Measurements from ENCODE around the gene ANKRD29. TPM values are rescaled to one million over a fixed set of nuclear protein-coding genes. Genes with fewer than 3 reads are reported as not detected.
"Not testable (repeated sequence)": the region's sequence is repeated elsewhere in the genome, so short reads cannot be mapped to it uniquely, and the experiment has no call there.

ANKRD29 gene
- total RNA-seq, 1 donor from 2014 or later = 0.46 TPM

DNA sequence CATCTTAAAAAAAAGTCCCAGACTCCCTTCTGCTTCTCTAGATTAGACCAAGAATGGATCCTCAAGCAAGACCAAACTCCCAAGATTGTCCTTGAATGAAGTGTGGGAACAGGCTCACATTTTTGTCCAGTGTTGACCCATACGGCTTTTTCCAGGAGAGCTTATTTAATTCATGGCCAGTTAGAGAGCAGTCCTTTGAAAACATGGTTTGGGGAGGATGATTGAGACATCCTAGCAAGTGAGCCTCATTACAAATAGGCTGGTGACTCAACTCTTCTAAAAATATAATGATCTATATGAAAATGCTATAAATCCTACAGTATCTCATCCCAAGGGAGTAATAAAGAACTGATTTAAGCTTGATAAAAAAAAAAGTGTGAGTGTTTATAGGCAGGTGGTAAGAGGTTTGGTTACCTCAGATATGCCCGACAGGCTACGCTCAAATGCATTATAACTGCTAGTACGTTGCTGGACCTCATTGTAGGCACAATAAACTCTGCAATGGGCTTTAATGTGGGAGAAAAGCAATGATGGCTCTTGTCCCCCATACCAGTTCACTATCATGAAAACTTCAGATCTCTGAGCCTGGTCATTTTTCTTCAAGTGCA is 17.0 kb downstream of the ANKRD29 start:
- DNase-seq (ENCODE audit: low read depth, low spot score) = no peak

DNA sequence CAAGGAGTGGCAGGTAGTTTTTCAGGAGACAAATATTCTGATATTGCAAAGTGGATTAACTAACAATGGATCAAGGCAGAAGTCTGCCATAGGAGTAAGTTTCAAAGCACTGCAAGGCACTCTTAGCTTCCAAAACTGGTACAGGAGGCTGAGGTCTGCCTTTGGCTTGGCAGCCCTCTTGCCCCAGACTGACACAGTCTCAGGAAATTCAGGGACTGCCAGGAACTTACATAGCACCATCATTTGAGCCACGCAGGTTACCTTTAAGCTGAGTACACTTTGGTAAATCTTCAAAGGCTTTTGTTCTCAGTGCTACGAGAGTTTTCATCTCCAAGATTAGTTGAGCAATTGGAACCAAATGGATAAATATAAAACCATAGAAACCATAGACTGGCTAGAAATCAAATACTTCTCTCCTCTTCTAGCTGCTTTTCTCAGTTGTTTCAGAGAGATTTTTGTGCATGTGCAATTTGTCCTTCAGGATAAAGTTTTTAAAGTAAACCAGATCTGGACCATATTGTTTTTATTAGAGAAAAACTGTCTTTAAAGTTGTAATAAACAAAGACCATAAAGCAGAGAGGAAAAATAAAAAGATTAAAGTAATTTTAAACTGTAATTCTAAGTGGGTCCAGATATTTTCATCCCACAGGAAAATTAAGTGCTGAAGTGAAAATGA is 18.8 kb downstream of the ANKRD29 start:
- no peak for DNase-seq (ENCODE audit: low read depth, low spot score)

DNA sequence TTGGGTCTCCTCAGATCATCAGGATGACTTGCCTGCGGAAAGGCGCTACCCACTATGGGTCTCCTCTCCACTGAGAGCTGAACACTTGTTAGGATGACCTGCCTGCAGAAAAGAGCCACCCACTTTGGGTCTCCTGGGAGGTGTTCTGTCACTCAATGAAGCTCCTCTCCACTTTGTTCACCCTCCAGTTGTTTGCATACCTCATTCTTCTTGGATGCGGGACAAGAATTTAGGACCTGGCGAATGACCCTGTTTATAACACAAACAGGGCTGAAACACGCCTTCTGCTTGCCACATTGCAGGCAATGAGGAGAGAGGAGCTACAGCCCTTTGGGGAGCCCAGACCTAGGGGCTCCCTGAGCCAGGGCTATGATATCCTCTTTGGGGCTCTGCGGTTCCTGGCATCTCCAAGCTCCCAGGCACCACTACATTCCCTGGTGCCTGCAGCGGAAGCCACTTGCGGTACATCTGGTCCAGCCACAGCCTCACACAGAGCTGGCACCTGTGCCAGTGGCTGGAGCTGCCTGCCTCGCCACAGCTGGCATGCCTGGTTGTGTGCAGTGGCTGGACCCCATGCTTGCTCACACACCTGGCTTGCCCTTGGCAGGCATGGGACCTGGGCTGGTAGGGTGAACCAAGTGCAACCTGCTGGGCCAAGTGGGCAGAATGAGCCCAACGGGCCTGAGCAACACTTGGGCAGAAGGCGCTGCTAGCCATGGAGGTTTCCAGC is 20.6 kb downstream of the ANKRD29 start:
- no peak for DNase-seq (ENCODE audit: low read depth, low spot score)

DNA sequence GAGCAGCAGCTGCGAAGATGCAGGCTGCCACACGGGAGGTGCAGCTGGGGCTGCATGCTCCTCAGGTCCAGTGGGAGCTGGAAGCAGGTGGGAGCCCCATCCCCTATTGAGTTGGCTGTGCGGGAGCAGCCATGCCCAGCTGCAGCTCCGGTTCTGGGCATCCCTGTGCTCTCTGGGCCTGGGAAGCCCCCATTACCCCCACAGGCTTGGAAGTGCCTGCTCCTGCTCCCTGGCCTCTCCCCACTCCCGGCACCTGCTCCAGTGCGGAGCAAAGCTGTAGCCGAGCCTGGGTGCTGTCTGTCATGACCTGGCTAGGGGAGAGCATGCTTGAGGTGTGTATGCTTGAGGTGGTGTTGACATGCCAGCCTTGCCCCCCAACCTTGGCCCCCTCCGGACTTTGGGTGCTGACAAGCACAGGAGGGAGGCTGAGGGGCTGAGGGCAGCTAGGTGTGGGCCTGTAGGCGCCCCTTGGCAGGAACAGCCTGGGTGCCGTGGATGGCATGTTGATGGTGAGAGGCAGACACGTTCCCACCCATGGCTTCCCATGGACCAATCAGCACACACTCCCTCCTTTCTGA is 21.5 kb downstream of the ANKRD29 start:
- DNase-seq (ENCODE audit: low read depth, low spot score) = no peak

DNA sequence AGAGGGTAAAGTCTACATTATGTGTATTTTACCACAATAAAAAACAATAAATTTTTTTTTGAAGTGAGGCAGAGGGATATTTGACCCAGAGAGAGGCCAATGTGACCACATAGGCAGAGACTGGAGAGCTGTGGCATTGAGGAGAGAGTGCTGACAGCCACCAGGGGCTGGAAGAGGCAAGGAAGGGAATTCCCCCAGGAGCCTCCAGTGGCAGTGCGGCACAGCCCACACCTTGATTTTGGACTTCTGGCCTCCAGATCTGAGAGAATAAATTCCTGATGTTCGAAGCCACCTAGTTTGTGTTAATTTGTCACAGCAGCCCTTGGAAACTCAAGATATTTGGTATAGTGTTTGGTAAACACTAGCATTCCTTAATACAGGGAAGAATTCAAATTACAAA is 22.7 kb downstream of the ANKRD29 start:
- no peak for DNase-seq (ENCODE audit: low read depth, low spot score)

DNA sequence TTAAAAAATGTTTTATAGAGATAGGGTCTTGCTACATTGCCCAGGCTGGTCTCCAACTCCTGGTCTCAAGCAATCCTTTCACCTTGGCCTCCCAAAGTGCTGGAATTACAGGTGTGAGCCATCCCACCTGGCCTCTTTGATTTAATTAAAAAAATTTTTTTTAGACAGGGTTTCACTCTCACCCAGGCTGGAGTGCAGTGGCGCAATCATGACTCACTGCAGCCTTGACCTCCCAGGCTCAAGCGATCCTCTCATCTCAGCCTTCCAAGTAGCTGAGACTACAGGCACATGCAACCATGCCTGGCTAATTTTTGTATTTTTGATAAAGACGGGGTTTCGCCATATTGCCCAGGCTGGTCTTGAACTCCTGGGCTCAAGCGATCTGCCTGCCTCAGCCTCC is 26.3 kb downstream of the ANKRD29 start:
- DNase-seq (ENCODE audit: low read depth, low spot score) = not testable (repeated sequence)

DNA sequence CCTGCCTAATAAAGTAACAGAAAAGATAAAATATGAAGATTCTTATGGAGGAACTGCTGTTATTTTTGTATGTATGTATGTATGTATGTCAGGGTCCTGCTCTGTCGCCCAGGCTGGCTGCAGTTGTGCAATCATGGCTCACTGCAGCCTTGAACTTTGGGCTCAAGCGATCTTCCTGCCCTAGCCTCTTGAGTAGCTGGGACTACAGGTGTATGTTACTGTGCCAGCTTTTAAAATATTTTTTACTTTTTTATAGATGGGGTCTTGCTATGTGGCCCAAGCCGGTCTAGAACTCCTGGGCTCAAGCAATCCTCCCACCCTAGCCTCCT is 26.7 kb downstream of the ANKRD29 start:
- no peak for DNase-seq (ENCODE audit: low read depth, low spot score)

DNA sequence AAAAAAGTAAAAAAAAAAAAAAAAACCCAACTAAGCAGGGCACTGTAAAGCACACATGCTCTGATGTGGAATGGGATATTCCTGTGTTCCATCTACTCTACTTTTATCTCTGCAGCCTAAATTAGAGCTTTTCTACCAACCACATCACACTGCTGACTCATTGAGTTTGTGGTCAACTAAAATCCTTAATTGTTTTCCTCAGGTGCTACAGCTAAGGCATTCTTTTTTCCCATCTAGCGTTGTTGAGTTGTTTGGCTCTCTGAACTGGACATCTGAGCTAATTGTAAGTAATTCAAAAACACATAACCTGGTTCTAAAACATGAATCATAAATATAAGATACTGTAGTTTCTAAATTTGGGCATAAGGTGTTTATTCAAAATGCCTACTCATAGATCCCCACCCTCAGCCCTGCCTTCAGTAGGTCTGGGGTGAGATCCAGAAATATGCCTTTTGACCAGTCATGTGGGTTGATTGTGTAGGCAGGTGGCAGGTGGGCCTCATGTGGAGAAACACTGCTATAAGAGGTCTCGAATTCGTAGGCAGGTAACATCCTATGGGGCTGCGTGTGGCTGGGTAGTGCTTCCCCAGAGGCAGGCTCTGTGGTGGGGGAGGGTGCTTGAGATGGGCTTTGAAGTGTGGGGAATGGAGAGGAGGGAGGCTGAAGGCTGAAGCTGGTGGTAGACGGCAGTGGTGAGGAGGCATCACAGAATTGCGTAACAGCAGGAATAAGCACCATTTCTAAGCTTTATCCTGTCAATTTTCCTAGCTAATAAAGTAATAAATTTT is 27.2 kb downstream of the ANKRD29 start:
- no peak for DNase-seq (ENCODE audit: low read depth, low spot score)

DNA sequence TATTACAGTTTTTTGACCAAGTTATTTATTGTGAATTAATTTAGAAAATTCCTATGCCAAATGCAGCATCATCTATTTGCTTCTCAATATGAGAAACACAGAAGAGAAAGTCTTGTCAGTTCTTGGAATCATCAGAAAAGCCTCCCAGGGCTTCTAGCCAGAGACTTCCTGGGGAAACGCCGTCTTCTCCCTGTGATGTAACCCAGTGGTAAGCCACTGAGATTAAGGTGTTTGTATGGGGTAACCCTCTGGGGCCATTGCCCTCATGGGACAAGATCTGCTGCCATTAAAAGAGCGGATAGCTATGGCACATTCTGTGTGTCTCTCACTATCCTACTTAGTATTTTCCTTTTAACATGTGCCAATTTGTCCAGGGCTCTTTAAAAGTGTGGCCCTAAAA is 28.0 kb downstream of the ANKRD29 start:
- DNase-seq (ENCODE audit: low read depth, low spot score) = no peak

DNA sequence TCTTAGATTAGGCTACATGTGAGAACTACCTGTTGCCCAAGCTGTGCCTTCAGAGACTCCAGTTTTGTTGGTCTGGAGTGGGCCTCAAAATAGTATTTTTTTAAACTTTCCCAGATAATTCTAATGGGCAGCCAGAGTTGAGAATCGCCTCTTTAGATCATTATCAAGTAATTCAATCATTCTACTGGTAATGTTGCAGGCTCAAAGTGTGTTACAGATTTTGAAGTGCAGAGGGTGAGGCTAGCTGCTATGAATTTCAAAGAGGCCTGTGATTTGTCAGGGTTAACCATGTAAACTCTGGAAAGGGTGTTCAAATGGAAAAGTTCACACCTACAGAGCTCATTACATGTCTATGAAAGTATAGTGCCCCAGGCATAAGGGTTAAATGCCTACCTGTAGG is 30.1 kb downstream of the ANKRD29 start:
- no peak for DNase-seq (ENCODE audit: low read depth, low spot score)

DNA sequence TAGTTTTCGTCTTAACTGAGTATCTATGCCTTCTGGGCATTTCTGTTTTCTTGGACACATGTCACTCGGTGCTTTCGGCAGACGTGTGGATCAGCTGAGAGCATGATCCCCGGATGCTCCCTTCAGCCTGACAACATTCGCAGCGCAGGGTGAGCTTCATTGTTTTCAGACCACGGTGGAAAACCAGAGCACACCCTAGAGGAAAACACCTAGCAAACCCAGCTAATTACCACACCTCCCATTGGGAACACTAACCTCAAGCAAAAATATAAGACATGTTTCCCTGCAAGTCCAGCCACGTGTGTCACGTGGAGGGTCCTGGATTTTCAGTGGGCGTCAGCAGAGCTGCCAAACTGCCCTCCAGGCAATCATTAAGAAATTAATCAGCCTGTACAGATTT is 31.0 kb downstream of the ANKRD29 start:
- no peak for DNase-seq (ENCODE audit: low read depth, low spot score)

DNA sequence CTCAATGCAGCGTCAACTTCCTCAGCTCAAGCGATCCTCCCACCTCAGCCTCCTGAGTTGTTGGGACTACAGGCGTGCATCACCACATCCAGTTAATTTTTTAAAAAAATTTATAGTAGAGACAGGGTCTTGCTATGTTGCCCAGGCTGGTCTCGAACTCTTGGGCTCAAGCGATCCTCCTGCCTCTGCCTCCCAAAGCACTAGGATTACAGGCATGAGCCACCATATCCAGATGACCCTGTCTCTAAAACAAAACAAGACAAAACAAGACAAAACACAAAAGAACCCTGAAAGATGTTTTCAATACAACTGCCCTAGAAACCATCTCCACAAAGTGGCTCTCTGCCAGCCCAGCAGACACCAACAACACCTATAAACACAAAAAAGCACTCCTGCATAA is 31.4 kb downstream of the ANKRD29 start:
- no peak for DNase-seq (ENCODE audit: low read depth, low spot score)

DNA sequence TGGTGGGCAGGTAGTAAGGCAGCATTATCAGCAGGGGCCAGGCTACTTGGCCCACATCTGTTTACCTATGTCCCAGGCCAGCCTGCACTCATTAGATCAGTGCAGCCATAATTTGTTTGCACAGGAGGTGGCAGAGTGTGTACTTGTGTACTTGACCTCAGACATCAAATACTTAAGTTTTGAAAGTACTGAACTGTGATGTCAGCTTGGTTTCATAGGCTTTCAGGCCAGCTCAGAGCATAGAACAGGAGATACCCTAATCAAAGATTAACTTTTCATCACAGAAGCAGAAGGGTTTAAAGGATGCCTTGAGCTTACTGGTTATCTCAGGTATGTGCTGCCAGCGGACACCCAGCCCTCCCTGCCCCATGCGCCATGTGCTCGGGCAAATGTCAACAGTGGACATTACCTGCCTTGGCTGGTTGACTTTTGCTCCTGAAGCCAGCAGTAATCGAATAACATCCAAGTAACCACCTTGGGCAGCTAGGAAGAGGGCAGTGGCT is 33.2 kb downstream of the ANKRD29 start:
- DNase-seq (ENCODE audit: low read depth, low spot score) = no peak

DNA sequence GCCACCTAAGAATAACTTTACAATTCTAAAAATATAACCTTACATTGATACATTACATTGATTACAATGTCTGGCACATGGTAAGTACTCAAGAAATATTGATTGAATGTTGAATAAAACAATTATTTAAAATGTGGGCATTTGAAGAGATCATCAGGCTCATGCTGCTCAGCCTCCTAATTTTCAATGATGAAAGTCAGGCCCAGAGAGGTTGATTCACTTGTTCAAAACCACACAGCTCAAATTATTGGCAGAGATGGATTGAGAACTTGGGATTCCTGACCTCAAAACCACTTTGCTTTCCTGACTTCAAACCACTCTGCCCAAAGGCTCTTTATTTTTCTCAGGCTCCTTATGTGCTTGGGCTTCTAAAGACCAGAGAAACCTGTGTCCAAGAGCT is 34.7 kb downstream of the ANKRD29 start:
- DNase-seq (ENCODE audit: low read depth, low spot score) = no peak

DNA sequence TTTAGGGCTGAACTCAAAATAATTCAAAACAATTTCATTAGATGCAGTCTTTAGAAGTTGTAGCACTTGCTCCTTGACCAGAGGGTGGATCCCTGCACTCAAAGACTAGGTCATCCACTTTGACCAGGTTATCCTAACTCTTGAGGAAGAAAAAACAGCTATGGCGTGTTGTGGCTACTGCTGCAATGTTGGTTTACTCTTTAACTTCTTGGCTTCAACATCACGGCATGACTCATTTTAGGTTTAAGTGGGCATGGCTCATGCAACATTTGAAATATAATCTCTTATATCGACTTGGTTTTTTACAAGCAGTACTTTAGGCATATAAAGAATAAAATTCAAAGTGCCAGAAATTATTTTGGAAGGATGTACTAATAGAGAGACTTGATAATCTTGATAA is 35.4 kb downstream of the ANKRD29 start:
- DNase-seq (ENCODE audit: low read depth, low spot score) = no peak

DNA sequence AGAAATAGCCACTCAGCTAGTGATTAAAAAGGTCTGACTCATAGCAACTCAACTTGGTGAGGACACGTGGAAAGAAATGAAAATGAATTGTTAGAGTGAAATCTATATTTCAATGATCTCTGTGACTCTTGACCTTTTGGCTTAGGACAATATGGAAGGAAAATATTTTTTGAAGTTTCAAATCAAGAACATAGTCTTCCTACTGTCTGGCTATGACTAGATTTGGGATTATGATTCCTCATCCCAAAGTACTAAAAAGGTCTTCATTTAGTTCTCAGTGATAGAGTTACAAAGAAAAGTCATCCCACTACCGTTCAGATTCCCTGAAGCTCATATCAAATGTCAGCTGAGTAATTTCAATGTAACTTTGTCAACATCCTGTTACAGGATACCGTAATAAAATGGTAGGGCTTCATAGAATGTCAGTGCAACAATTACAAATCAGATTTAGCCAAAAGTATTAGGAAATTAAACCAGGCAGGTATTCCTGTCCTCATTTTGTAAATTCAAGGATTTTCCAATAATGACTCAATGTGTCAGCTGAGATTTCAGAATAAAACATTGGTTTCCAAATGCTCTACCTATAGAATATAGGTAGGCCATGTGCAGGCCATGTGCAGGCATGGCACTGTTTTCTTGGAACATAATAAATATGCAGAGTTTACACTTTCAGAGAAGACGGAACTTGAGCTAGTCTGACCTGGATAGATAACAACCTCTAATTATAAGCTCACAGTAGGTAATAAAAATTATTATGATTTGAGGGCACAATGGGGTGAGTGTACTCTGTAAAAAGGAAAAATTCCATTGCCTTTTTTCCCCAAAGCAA is 36.0 kb downstream of the ANKRD29 start:
- DNase-seq (ENCODE audit: low read depth, low spot score) = no peak

DNA sequence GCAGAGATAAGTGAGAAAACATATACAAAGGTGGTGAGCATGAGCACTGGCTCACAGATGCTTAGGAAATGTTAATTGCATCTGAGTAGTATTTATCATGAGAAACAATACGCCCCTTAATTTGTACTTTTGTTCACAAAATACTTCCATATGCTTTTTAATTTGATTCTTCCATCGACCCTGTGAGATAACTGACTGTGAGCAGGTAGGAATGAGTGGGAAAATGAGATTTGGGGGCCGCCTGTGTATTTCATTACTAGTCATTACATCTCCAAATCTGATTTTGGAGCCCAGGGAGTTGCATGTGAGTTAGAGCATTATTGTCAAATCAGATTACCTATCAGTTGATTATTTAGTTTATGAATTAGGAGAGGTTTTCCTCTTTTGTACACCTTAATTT is 39.7 kb downstream of the ANKRD29 start:
- DNase-seq (ENCODE audit: low read depth, low spot score) = no peak

DNA sequence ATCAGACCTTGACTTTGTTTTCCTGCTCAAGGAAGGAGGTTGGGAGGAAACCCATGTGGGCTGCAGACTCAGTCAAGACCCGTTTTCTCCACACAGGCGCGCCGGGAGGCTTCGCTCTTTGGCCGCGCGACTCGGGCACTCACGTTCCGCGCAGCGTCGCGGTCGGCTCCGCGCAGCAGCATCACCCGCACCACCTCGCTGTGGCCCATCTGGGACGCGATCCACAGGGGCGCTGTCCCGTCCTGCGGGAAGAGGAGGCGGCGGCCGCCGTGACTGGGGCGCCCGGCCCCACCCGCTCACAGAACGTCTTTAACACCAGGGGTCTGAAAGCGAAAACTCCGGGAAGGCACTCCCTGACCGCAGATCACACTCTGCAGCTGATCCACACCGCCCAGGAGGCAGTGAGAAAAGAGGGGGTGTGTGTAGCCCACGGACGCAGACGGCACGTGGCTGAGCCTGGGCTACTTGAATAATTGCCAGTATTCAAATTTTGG is 43.3 kb downstream of the ANKRD29 start:
- no peak for DNase-seq (ENCODE audit: low read depth, low spot score)

DNA sequence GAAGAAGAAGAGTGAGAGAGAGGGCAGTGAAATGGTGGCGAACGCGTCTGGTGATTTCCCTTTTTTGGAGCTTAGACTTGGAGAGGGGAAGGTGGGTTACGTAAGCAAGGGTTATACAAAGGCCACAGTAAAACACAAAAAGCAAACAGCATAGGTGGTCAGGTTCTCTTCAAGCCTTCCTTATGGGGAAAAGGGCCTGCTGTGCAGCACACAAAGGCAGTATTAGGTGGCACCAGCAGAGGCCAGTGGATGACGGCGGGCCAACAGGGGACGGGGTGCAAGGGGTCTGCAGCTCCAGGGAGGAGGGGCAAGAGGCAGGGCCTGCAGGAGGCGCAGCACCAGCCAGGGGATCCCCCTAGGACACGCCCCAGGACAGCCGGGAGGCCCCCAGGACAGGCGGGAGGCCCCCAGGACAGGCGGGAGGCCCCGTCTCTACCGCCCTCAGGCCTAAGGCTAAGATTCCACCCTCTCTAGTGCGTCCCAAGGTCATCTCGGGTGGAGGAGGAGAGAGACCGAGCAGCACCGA is 43.8 kb downstream of the ANKRD29 start:
- DNase-seq (ENCODE audit: low read depth, low spot score) = no peak

DNA sequence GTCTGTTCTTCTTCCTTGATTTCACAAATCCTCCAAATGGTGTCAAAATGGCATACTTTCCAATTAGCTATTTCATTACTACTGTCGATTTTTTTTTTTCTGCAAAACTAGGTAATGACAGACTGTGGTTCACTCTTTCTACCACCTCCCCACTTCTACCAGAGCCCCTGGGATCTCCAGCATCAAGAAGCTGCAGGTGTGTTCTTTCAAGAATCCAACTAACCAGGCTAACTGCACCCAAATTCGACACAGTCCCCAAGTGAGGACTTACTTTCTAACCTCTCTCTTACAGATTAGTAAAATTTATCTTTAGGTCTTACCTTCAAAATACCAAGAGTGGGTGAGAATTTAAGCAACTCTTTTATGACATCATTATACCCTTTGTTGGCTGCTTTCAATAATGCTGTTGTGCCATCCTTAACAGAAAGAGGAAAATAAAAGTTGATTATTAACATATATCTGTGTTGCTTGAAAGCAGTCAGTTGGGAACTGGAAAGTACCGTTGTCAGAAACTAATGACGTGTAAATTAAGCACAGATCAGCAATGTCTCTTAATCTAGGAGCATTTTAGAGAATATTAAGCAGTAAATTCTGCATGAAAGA is 45.2 kb downstream of the ANKRD29 start:
- DNase-seq (ENCODE audit: low read depth, low spot score) = no peak

All from pulmonary artery endothelial cell (primary cell).